Kidney (tissue), 14 donors: ENCODE measurements around the gene HIVEP3. TPM values are rescaled to one million over a fixed set of nuclear protein-coding genes. Genes with fewer than 3 reads are reported as not detected.
A peak's percentile ranks its signal among the peaks of the same experiment; 100 is the strongest.

ENCODE experiments used
- DNase-seq, 5 donors: peaks; one replicate each; pipeline ENCODE4 v3.0.0-alpha.2; 2013 to 2020
- FAIRE-seq: peaks from 2 replicates; lab custom pipeline; 2012; peaks lifted over from hg19 to GRCh38; lab: Jason Lieb, UNC
- H3K27ac ChIP-seq, 2 donors: one replicate each; pipeline ENCODE4 v1.7.0; 2013; ENCODE audit warnings: low read depth in 2 of 2, low read length in 2 of 2, inconsistent platforms in 1 of 2
- H3K27me3 ChIP-seq: one replicate; pipeline ENCODE4 v1.7.1; 2013; ENCODE audit warnings: low read length, inconsistent platforms; ENCODE audit not compliant: control insufficient read depth, insufficient read depth
- H3K36me3 ChIP-seq, 3 donors: one replicate each; pipeline versions ENCODE4 v1.7.0 to v1.7.1; 2013; ENCODE audit warnings: low read length in 3 of 3, control low read depth in 1 of 3, inconsistent platforms in 1 of 3; ENCODE audit not compliant: insufficient read depth in 3 of 3, control insufficient read depth in 2 of 3
- H3K4me1 ChIP-seq, 3 donors: one replicate each; pipeline versions ENCODE4 v1.7.0 to v1.7.1; 2013; ENCODE audit warnings: low read length in 3 of 3, inconsistent platforms in 1 of 3, low read depth in 1 of 3; ENCODE audit not compliant: control insufficient read depth in 2 of 3, insufficient read depth in 2 of 3
- H3K4me3 ChIP-seq, 3 donors: one replicate each; pipeline versions ENCODE4 v1.7.0 to v1.8.1; 2013; ENCODE audit warnings: low read length in 3 of 3, control low read depth in 1 of 3, inconsistent platforms in 1 of 3
- H3K9ac ChIP-seq, 3 donors: one replicate each; pipeline versions ENCODE4 v1.7.0 to v1.7.1; 2013; ENCODE audit warnings: low read length in 3 of 3, control low read depth in 1 of 3, inconsistent platforms in 1 of 3
- H3K9me3 ChIP-seq, 3 donors: one replicate each; pipeline versions ENCODE4 v1.7.0 to v1.7.1; 2013; ENCODE audit warnings: low read length in 3 of 3, control low read depth in 1 of 3, inconsistent platforms in 1 of 3; ENCODE audit not compliant: control insufficient read depth in 2 of 3, insufficient read depth in 1 of 3
- intact Hi-C: fragments of 100-400 bp; cut with DNase I; formaldehyde crosslinking; loops from one replicate; pipeline ENCODE4 v1.11.1; 2022
- polyA plus RNA-seq: library from polyadenylated mRNA; stranded (reverse); fragments of 350-450 nt; fragmentation: Illumina TruSeq; extraction: RNeasy Lipid Tissue Mini Kit (QIAGEN cat#74804); gene quantifications from one replicate; pipeline ENCODE4 v1.2.3, GENCODE V29; 2014; ENCODE audit warnings: low read depth, low replicate concordance; ENCODE audit not compliant: insufficient read depth
- total RNA-seq: library from RNA; stranded (reverse); fragmentation: NEBNext Ultra II Directional; extraction: Animal tissue kit (Norgen Biotek cat#: 25700); gene quantifications from one replicate; pipeline ENCODE4 v1.2.1, GENCODE V29; 2021
- TF ChIP-seq, protein P1 (sequence below): IDR thresholded peaks from 3 replicates; pipeline ENCODE4 v1.5.1; 2012; ENCODE audit warnings: mild to moderate bottlenecking, moderate library complexity, borderline replicate concordance; ENCODE audit not compliant: insufficient read depth; ENCODE audit errors: extremely low read depth
- donor health status: control.
- donor health status: control.
- donor health status: control.
- donor health status: control.
- donor health status: control.
- donor health status: DM: yes; HTN: yes; CAD: no.
- donor health status: Normal renal cell carcinoma (clear cell type).

Gene HIVEP3
- total and polyA plus RNA-seq, 2 donors from 2014 or later: 3.5 to 11.0 TPM

DNA sequence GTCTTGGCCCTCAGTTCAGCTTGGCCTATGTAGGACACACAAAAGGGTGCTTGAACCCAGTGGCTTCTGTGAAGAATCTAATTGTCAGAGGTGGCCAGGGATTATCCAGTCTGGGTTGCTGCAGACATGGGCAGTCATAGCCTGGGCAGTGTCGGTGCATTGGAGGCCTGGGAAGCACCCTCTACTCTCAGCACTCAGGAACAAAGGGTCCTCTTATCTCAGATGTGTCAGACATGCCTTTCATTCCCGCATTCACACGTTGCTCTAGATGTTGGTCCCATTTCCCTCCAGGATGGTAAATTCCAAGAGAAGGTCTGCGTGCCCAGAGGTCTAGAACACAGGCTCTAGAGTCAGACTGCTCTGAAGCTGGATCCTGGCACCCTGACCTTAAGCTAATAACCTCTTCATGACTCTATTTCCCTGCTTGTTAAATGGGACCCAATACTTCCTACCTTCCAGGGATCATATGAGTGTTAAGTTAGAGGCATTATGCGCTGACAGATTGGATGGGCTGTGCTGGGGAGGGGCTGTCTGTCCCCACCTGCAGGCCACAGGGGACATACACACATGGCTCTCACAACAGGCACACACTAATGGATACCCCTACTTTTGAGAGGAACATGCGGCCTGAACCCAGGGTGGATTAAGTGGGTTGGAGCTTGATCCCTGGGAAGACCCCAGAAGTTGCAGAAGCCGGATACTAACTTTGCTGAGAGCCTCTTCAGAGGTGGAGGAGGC is 417.8 kb downstream of the HIVEP3 start:
- peaks cover 0 to 35% (median 23%) of the 10 kb centered on the region in 3 donors for H3K4me1 ChIP-seq
- H3K27ac ChIP-seq: peak overlapping the region; percentile 81 to 86
- no peaks in the 10 kb centered on the region for H3K9me3 ChIP-seq
- intact Hi-C loops: no loop called here
- H3K27me3 ChIP-seq: no peaks in the 10 kb centered on the region
- no peaks in the 10 kb centered on the region for H3K36me3 ChIP-seq
- TF ChIP-seq, protein P1, sequence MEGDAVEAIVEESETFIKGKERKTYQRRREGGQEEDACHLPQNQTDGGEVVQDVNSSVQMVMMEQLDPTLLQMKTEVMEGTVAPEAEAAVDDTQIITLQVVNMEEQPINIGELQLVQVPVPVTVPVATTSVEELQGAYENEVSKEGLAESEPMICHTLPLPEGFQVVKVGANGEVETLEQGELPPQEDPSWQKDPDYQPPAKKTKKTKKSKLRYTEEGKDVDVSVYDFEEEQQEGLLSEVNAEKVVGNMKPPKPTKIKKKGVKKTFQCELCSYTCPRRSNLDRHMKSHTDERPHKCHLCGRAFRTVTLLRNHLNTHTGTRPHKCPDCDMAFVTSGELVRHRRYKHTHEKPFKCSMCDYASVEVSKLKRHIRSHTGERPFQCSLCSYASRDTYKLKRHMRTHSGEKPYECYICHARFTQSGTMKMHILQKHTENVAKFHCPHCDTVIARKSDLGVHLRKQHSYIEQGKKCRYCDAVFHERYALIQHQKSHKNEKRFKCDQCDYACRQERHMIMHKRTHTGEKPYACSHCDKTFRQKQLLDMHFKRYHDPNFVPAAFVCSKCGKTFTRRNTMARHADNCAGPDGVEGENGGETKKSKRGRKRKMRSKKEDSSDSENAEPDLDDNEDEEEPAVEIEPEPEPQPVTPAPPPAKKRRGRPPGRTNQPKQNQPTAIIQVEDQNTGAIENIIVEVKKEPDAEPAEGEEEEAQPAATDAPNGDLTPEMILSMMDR: no peak
- H3K9ac ChIP-seq: peak overlapping the region in 1 of 3 donors; percentile 69
- no peak for FAIRE-seq
- no peak overlapping the region for H3K4me3 ChIP-seq
- no peak for DNase-seq

- intact Hi-C loops: no loop called here
- DNase-seq (peak in 1 of 5 donors; percentile 93), FAIRE-seq (no peak)
- TF ChIP-seq, protein P1: no peak
- Histone ChIP-seq H3K27ac (peak overlapping the region; percentile 81 to 86), H3K4me3 (no peak overlapping the region), H3K27me3 (no peaks in the 10 kb centered on the region), H3K9ac (peak overlapping the region in 1 of 3 donors; percentile 69), H3K36me3 (no peaks in the 10 kb centered on the region), H3K4me1 (peaks cover 0 to 39% (median 23%) of the 10 kb centered on the region in 3 donors), H3K9me3 (no peaks in the 10 kb centered on the region)
Observed at GRCh38 chr1:41500378-41500777, 418.3 kb downstream of the HIVEP3 start.

GRCh38 chr1:41499591-41499990 is 419.1 kb downstream of the HIVEP3 start:
- intact Hi-C loops: no loop called here
- FAIRE-seq: no peak
- no peak for DNase-seq
- Histone ChIP-seq H3K36me3 (no peaks in the 10 kb centered on the region), H3K4me3 (no peak overlapping the region), H3K27me3 (no peaks in the 10 kb centered on the region), H3K9me3 (no peaks in the 10 kb centered on the region), H3K4me1 (peaks cover 0 to 41% (median 23%) of the 10 kb centered on the region in 3 donors), H3K27ac (peak overlapping the region; percentile 4 to 61), H3K9ac (peak overlapping the region in 1 of 3 donors; percentile 46)
- TF ChIP-seq, protein P1: no peak
